Adrenal gland (tissue), 12 donors: ENCODE measurements around the gene S100A9. TPM values are rescaled to one million over a fixed set of nuclear protein-coding genes. Genes with fewer than 3 reads are reported as not detected.

Experiments used
- DNase-seq, 7 donors: peaks; one replicate each; pipeline ENCODE4 v3.0.0-alpha.2; 2019 to 2020
- H3K27ac ChIP-seq, 5 donors: fragments of 200-600 bp; sonication (generic) in 4 of 5; 1 replicate in 3 of 5; 2 replicates in 2 of 5; pipeline versions ENCODE4 v1.5.1 to v1.8.0; 2016 to 2020; ENCODE audit warnings: mild to moderate bottlenecking in 1 of 5
- H3K27me3 ChIP-seq: fragments of 200-600 bp; 2 replicates; pipeline ENCODE4 v1.8.0; 2021
- H3K36me3 ChIP-seq, 2 donors: fragments of 200-600 bp; replicated peaks in 1 of 2; 1 replicate in 1 of 2; 2 replicates in 1 of 2; pipeline versions ENCODE4 v1.5.1 to v1.8.0; 2018 to 2022
- H3K4me1 ChIP-seq, 2 donors: fragments of 200-600 bp; replicated peaks in 1 of 2; 1 replicate in 1 of 2; 2 replicates in 1 of 2; pipeline versions ENCODE4 v1.5.1 to v1.8.0; 2018 to 2021
- H3K4me3 ChIP-seq, 4 donors: fragments of 200-600 bp; sonication (generic) in 3 of 4; one replicate each; pipeline ENCODE4 v1.5.1; 2016 to 2018
- H3K9me3 ChIP-seq, 3 donors: fragments of 200-600 bp; sonication (generic) in 1 of 3; replicated peaks in 1 of 3; 1 replicate in 2 of 3; 2 replicates in 1 of 3; pipeline versions ENCODE4 v1.5.1 to v1.8.0; 2016 to 2021
- POLR2A ChIP-seq, 2 donors: fragments of 450-650 bp; IDR thresholded peaks; one replicate each; pipeline ENCODE4 v1.6.1; 2017; ENCODE audit warnings: antibody characterized with exemption in 2 of 2, mild to moderate bottlenecking in 2 of 2, moderate library complexity in 1 of 2
- WGBS, 4 donors: extraction: QIAGEN DNeasy Blood & Tissue Kit in 2 of 4; methylation state at CpG; one replicate each; pipeline versions ENCODE4 v1.1.5 to v1.1.7; 2013 to 2017; 5-methylcytosine and 5-hydroxymethylcytosine counted together
- intact Hi-C, 2 donors: fragments of 100-400 bp; cut with DNase I; formaldehyde crosslinking; loops; one replicate each; pipeline versions ENCODE4 v1.14.1 to v1.15.0; 2022 to 2023
- polyA plus RNA-seq, 3 donors: library from polyadenylated mRNA; stranded (reverse); fragments of 200-250 nt in 2 of 3; fragments of 350-450 nt in 1 of 3; fragmentation: Illumina TruSeq in 1 of 3; extraction: RNeasy Lipid Tissue Mini Kit (QIAGEN cat#74804) in 1 of 3; gene quantifications; one replicate each; pipeline ENCODE4 v1.2.3, GENCODE V29; 2013 to 2014
- total RNA-seq, 9 donors: library from RNA; depleted of rRNA in 4 of 9; stranded (reverse); fragments of >200 nt in 4 of 9; fragments of 120-200 nt in 1 of 9; fragmentation: NEBNext Ultra II Directional in 1 of 9; extraction: Animal tissue kit (Norgen Biotek cat#: 25700) in 1 of 9; gene quantifications; one replicate each; pipeline versions ENCODE4 v1.1.0 to v1.2.4, GENCODE V29; 2013 to 2023
- TF ChIP-seq, protein P1 (sequence below), 6 experiments: fragments of 450-650 bp in 4 of 6; fragments of 200-600 bp in 2 of 6; sonication (generic) in 1 of 6; IDR thresholded peaks; 1 replicate in 5 of 6; 2 replicates in 1 of 6; pipeline versions ENCODE4 v1.5.1 to v1.8.0; 2016 to 2021; ENCODE audit warnings: antibody characterized with exemption in 6 of 6, mild to moderate bottlenecking in 2 of 6, moderate library complexity in 1 of 6
- donor health status: healthy with polysubstance abuse.
- donor health status: Bipolar disorder and iron deficiency.
- donor health status: DM: yes; HTN: yes; CAD: no.
- donor health status: DM: no; HTN: no; CAD: no.
- donor health status: DM: no; HTN: no; CAD: no.
- donor health status: DM: yes; HTN: yes; CAD: no.

Gene S100A9
- total and polyA plus RNA-seq, 12 donors, result 30.6 to 544 (median 158) TPM

DNA sequence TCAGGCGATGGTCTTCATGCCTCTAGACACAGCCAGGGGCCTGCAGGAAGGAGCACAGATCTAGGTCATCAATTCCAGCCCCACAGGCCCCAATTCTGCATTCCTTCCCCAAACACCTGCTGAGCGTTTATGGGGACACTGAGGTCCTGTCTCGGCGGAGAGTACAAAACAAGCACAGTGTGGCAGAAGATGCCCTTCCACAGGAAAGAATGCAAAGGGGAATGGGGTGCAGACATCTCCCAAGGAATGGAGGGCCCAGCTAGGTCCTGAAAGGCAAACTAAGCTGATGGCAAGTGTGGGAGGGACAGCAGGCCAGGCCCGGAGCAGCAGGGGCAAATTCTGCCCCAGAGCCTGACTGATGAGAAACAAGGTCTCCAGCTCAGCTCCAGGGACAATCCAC, 36.7 kb downstream of the S100A9 start:
- H3K27ac ChIP-seq, result no peak overlapping the region
- DNase-seq, result no peak
- 73 to 83% (median 80%) methylated on average over 4 to 5 of the region's 5 CpGs for WGBS, 4 donors
- no peaks in the 10 kb centered on the region for H3K36me3 ChIP-seq
- intact Hi-C loops, result no loop called here
- no peak overlapping the region for H3K4me3 ChIP-seq
- no peaks in the 10 kb centered on the region for H3K4me1 ChIP-seq
- H3K27me3 ChIP-seq, result no peaks in the 10 kb centered on the region
- no peak for TF ChIP-seq POLR2A (IDR thresholded peaks at IDR 0.05)
- TF ChIP-seq, protein P1, sequence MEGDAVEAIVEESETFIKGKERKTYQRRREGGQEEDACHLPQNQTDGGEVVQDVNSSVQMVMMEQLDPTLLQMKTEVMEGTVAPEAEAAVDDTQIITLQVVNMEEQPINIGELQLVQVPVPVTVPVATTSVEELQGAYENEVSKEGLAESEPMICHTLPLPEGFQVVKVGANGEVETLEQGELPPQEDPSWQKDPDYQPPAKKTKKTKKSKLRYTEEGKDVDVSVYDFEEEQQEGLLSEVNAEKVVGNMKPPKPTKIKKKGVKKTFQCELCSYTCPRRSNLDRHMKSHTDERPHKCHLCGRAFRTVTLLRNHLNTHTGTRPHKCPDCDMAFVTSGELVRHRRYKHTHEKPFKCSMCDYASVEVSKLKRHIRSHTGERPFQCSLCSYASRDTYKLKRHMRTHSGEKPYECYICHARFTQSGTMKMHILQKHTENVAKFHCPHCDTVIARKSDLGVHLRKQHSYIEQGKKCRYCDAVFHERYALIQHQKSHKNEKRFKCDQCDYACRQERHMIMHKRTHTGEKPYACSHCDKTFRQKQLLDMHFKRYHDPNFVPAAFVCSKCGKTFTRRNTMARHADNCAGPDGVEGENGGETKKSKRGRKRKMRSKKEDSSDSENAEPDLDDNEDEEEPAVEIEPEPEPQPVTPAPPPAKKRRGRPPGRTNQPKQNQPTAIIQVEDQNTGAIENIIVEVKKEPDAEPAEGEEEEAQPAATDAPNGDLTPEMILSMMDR (IDR thresholded peaks at IDR 0.05), result no peak
- H3K9me3 ChIP-seq, result no peaks in the 10 kb centered on the region

DNA sequence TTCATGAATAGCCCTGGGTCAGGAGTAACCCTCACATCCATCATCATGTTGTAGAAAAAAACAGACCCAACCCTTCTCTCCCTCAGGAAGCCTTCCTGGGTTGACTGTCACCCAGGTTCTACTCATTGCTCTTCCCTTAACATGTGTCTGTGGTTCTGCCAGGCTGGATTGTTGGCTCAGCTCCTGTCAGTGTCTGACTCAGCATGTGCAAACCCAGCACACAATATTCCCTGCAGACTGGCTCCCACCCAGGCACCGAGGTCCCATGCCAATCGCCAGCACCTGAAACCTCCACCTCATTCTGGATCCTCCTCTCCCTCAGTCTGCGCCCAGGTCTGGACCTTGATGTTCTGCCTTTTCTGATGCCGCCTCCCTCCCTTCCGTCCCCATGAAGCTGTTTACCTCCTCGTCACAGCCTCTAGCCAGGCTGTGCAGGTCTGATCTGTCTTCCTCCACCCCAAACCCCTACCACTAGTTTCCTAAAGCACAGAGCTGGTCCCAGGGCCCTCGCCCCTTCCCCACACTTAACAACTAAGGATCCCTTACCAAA, 37.6 kb downstream of the S100A9 start:
- TF ChIP-seq POLR2A (IDR thresholded peaks at IDR 0.05), result no peak
- TF ChIP-seq, protein P1 (IDR thresholded peaks at IDR 0.05), result no peak
- no peak overlapping the region for H3K27ac ChIP-seq
- H3K4me3 ChIP-seq, result no peak overlapping the region
- no peaks in the 10 kb centered on the region for H3K9me3 ChIP-seq
- no peaks in the 10 kb centered on the region for H3K4me1 ChIP-seq
- H3K27me3 ChIP-seq, result no peaks in the 10 kb centered on the region
- H3K36me3 ChIP-seq, result no peaks in the 10 kb centered on the region
- 59 to 73% (median 65%) methylated on average over 7 of the region's 7 CpGs for WGBS, 4 donors
- peak in 3 of 7 donors; percentile 17 to 44 (median 39) for DNase-seq
- intact Hi-C loops, result no loop called here

DNA sequence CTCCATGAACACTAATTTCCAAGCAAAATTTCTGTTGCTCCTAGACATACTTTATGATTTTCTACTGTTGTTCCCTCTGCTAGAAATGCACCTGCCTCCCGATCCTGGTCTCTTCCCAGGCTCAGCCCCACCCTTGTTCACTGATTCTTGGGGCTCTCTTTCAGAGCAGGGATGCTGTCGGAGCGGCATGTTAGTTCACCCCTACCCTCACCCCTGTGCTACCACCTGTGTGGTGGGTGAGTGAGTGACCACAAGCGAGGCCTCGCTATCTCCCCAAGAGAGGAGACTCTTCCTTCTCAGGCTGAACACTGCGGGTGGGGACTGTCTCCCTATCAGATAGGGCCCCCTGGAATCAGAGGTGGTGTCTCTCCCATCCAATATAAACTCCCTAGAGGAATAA, 38.1 kb downstream of the S100A9 start:
- 73 to 86% (median 77%) methylated on average over 6 of the region's 6 CpGs for whole genome bisulfite sequencing, 4 donors
- H3K27ac ChIP-seq, result no peak overlapping the region
- TF ChIP-seq, protein P1 (IDR thresholded peaks at IDR 0.05), result no peak
- no peak for TF ChIP-seq POLR2A (IDR thresholded peaks at IDR 0.05)
- H3K36me3 ChIP-seq, result no peaks in the 10 kb centered on the region
- no peak overlapping the region for H3K4me3 ChIP-seq
- no peak for DNase-seq
- H3K27me3 ChIP-seq, result no peaks in the 10 kb centered on the region
- intact Hi-C loops, result no loop called here
- H3K9me3 ChIP-seq, result no peaks in the 10 kb centered on the region
- no peaks in the 10 kb centered on the region for H3K4me1 ChIP-seq

DNA sequence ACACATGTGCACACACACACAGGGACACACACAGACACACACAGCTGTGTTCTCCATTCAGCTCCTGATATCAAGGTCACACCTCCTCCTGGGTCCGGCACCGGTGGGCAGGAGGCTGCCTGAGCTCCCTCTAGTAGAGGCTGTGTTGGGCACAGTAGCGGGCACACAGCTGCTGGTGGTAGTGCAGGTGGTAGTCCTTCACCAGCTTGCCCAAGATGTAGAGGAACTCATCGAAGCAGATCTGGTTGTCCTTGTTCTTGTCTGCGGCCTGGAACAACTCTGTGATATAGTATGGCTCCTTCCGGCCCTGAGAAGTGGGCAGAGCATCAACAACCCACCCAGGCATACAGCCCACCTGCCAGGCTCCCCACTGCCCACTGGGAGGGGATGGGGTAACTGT, 38.8 kb downstream of the S100A9 start:
- TF ChIP-seq POLR2A (IDR thresholded peaks at IDR 0.05), result no peak
- TF ChIP-seq, protein P1 (IDR thresholded peaks at IDR 0.05), result no peak
- Histone ChIP-seq H3K27ac (no peak overlapping the region), H3K9me3 (no peaks in the 10 kb centered on the region), H3K4me3 (no peak overlapping the region), H3K4me1 (no peaks in the 10 kb centered on the region), H3K36me3 (no peaks in the 10 kb centered on the region), H3K27me3 (no peaks in the 10 kb centered on the region)
- no peak for DNase-seq
- WGBS, 4 donors, result 62 to 86% (median 80%) methylated on average over 6 of the region's 6 CpGs
- intact Hi-C loops, result no loop called here
